Endothelial cell of hepatic sinusoid (primary cell): Measurements from ENCODE around the gene MUSTN1.

Experiments
- in situ Hi-C: cut with HindIII; loops from 2 replicates; pipeline ENCODE4 v1.10.0; 2017; ENCODE audit warnings: low sequenced_read_pairs

Gene MUSTN1

GRCh38 chr3:52834871-52835501 lies at the start of gene MUSTN1:
Gene MUSTN1 (minus strand): TSS chr3:52835019. CDS start chr3:52834948, 71 bp downstream.
- in situ Hi-C loops = loop anchor here (5.0 kb wide), 3 partner anchors 53 to 98 kb away; partner anchors contain the start of gene STIMATE

DNA sequence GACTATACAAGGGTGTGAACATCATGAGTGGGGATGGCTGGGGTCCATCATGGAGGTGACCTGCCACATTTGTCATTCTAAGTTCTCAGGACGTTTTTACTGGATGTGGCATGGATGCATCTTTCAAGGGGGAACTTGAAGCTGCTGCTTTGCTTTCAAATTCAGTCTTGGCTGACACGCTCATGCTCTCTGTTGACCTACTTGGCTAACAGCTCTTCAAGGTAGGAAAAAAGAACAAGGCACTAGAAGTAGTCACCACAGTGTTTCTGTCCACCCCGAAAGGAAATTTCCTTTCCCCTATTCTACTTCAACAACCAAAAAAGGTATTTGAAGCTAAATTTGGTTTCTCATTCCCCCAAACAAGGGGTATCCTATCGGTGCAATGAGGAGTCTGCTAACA lies 47.6 kb upstream of the MUSTN1 start:
- in situ Hi-C loops = no loop called here

- in situ Hi-C loops = no loop called here
Observed at GRCh38 chr3:52881871-52882270, 47.1 kb upstream of the MUSTN1 start.

DNA sequence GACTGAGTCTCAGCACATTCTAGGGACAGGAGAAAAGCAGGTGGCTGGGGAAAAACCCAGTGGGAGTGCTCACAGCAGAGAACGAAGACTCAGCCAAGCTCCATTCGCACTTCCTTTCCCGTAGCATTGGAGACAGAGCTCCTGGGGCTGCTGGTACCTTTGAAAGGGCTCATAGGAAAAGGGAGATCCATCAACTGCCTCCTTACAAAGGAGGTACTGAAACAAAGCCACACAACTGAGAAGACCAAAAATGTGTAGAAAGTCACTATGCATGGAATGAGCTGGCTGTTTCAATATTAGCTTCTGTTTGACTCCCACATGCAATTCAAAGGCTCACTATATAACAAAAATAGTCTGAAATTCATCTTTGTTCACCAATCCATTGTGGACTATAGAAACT lies 45.7 kb upstream of the MUSTN1 start:
- in situ Hi-C loops = no loop called here

DNA sequence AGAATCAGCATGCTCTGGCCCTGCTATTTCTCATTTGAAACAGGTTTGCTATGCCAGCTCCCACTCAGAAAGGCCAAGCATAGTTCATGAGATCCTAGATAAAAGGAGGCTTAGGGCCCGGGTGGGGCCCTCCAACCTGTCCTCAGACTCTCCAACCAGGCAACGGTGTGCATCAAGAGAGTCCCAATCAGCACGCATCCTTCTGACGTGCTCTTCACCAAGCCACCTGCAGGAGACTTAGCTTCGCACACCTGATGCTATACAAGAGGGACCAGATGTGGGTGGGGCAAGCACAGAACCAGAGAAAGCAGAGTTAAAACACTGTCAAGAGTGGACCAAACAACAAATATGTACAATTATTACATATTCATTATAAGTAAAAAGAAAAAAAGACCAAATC lies 45.2 kb upstream of the MUSTN1 start:
- in situ Hi-C loops = no loop called here

- in situ Hi-C loops = no loop called here
Observed at GRCh38 chr3:52879581-52879980, 44.8 kb upstream of the MUSTN1 start.

DNA sequence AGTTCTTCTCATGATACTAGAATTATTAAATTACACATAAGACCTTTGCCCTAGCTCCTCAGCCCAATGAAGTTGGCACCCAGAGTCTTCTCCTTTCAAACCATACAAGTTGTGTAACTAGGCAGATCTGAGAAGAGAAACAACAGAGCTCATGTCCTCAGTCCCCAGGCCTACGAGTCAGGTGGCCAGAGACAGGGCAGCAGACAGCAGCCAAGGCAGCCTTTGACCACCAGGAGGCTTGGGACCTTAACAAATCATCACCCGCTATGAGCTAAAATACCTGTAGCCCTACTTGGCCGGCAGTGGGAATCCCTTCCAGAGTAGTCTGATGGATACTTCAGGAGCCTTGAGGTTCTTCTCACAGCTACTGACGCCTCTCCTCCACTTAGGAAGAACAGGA lies 44.3 kb upstream of the MUSTN1 start:
- in situ Hi-C loops = no loop called here

DNA sequence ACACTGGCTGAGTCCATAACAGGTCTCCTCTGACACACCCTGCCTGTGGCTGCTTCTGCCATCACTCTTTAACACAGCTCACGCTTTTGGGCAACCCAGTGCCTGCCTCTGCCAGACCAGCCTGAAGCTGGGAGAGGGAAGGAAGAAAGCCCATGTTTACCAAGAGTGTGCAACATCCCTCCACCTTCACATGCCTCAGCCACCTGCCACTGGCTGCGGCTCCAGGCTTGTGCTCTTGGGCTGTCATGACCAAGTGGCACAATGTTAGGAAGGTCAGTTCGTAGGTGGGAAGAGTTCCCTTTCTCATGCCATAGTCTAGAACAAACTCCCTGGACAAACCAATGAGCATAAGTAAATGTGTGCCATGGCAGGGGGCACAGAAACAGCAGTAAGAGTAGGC lies 42.3 kb upstream of the MUSTN1 start:
- in situ Hi-C loops = no loop called here

- in situ Hi-C loops = no loop called here
Observed at GRCh38 chr3:52874864-52875587, 40.2 kb upstream of the MUSTN1 start.

- in situ Hi-C loops = no loop called here
Observed at GRCh38 chr3:52874160-52874701, 39.4 kb upstream of the MUSTN1 start.

DNA sequence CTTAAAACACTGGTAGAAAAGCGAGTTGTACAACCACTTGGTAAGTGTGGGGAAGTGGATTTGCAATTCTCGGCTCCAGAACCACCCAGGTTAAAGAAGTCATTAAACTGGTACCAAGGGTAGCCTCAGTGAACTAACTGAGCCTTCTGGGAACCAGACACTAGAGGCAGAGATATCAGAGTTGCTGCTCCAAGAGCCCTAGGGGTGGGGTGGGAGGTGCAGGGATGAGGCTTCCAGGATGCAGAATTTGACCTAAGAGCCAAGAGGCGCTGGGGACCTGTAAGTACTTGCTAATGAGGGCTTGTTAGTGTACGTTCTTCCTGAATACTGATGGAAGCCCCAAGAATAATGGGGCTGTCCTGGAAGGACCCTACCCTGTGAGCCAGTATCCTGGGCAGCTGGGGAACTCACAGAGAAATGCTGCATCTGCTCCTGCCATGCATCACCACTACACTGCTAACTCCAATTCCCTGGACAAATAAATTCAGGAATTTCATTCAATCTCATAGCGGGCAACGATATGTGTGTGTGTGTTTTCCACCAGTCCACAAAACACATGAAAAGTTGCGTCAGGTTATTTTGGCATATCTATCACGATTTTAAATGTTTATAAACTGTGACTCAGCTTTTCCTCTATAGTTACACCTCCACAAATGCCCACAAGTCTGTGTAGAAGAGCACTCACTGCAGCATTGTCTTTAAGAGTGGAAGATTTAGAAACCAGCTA lies 38.8 kb upstream of the MUSTN1 start:
- in situ Hi-C loops = no loop called here

DNA sequence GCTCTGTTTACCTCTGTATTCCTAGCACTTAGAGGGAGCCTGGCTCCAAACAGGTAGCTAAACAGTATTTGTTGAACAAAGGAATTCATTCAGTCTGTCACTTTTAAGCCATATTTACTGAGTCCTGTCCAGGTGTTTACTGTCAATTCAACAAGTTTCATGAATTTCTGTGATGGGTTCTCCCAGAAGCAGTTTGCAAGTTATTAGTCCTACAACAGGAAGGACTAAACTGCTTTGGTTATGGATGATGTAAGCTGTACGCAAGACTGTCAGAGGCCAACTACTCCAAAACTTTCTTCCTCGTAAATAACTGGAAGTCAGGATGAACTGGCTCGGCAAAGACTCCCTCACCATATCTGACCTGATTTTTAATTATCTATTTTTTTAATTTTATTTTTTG lies 37.4 kb upstream of the MUSTN1 start:
- in situ Hi-C loops = no loop called here

GRCh38 chr3:52871761-52872160 lies 36.9 kb upstream of the MUSTN1 start:
- in situ Hi-C loops = no loop called here

GRCh38 chr3:52870471-52870870 lies 35.7 kb upstream of the MUSTN1 start:
- in situ Hi-C loops = no loop called here

DNA sequence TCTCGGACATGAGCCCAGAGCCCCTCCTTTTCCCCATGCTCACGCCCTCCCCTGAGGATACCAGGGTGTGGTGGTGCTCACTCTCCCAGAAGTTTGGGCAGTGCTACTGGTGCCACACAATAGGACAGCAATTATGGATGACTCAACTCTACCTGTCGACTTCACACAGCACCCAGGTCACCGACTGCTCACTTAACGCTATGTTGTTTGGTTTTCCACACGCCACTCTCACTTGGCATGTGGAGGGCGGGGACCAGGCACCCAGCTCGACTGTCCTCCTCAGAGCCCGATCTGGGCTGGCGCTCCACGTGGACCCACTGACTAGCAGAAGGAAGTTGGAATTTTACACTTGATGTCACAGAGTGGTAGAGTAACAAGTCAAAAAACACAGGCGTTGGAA lies 31.6 kb upstream of the MUSTN1 start:
- in situ Hi-C loops = no loop called here

DNA sequence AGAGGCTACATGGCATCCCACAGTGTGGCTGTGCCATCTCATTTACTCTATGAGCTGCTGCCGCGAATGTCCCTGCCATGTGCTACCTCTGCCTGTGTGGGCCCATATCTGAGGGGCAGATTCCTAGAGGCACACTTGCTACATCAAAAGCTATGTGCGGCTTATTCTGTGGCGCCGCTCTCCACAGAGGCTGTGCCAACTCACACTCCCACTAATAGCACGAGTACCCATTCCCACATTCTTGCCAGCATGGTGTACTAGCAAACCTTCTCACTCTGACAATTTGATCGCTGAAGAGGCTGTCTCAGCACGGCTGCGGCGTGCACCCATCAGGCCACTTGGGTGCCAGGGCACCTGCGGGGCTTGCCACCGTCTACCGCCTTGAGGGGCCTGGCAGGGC lies 31.2 kb upstream of the MUSTN1 start:
- in situ Hi-C loops = no loop called here

DNA sequence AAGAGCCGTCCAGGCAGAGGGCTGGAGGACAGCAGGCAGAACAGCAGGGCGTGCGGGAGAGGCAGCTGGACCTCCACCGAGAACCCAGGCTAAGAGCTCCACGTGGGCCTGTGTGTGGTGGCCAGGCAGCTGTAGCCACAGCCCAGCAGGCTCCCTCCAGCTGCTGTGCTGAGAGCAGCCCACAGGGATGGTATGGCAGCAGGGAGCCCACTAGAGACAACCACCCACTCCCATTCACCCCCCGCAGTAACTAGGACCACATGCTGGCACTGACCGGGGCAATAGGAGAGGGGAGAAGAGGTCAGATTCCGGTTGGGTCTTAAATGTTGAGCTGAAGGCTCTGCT lies 25.6 kb upstream of the MUSTN1 start:
- in situ Hi-C loops = no loop called here

- in situ Hi-C loops = no loop called here
Observed at GRCh38 chr3:52859686-52860423, 25.0 kb upstream of the MUSTN1 start.

DNA sequence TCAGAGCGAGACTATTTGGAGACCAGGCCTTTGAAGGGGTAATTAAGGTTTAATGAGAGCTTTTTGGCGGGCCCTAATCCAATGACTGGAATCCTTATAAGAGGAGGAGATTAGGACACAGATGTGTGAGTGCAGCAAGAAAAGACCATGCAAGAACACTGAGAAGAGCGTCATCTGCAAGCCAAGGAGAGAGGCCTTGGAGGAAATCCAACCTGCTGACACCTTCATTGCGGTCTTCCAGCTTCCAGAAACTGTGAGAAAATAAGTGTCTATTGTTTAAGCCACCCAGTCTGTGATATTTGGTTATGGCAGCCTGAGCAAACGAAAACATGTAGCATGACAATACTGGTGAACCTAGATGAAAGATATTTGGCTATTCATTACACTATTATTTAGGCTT lies 23.0 kb upstream of the MUSTN1 start:
- in situ Hi-C loops = no loop called here

- in situ Hi-C loops = no loop called here
Observed at GRCh38 chr3:52857133-52857532, 22.3 kb upstream of the MUSTN1 start.

DNA sequence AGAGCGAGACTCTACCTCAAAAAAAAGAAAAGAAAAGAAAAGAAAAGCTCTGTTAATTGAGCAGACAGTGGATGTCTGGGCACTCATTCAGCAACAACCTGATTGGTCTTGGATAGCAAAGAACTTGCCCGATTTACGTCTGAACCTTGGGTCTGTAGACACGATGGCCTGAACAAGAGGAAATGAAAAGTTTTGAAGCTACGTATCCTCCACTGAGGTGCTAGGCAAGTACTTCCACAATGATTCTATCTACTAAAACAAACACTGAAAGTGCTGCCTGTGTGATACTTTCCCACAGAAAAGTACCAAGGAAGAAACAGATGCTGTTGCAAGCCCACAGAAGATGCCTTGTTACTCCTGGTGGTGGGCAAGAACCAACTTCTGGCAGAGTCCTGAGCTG lies 21.8 kb upstream of the MUSTN1 start:
- in situ Hi-C loops = no loop called here
